ENCODE measurements around the gene ZNF296. TPM values are rescaled to one million over a fixed set of nuclear protein-coding genes. Genes with fewer than 3 reads are reported as not detected.
A peak's percentile ranks its signal among the peaks of the same experiment; 100 is the strongest.

The ZNF296 gene
- total and polyA plus RNA-seq, 2 of the 13 experiments (the other 11 are each of a cell fraction or from before 2014, with no cell fraction given): 0.26 to 0.62 TPM

- TF ChIP-seq ZNF556 (CRISPR knock-in tag; IDR thresholded peaks at IDR 0.05; ENCODE audit: borderline replicate concordance): peak; percentile 66; the same call in 1 of the 2 replicates
- TF ChIP-seq SSRP1 (CRISPR knock-in tag; IDR thresholded peaks at IDR 0.05): peak; percentile 81; the same call in 1 of the 2 replicates
- no peak for TF ChIP-seq RFX1 (IDR thresholded peaks at IDR 0.05)
- peak; percentile 87; the same call in 1 of the 2 replicates for TF ChIP-seq SOX5 (CRISPR knock-in tag; IDR thresholded peaks at IDR 0.05; ENCODE audit: borderline replicate concordance)
- TF ChIP-seq, protein P1, sequence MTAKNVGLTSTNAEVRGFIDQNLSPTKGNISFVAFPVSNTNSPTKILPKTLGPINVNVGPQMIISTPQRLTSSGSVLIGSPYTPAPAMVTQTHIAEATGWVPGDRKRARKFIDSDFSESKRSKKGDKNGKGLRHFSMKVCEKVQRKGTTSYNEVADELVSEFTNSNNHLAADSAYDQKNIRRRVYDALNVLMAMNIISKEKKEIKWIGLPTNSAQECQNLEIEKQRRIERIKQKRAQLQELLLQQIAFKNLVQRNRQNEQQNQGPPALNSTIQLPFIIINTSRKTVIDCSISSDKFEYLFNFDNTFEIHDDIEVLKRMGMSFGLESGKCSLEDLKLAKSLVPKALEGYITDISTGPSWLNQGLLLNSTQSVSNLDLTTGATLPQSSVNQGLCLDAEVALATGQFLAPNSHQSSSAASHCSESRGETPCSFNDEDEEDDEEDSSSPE (CRISPR knock-in tag; IDR thresholded peaks at IDR 0.05): peak; percentile 69
- peak; percentile 30; the same call in 1 of the 2 replicates for TF ChIP-seq NFIC (IDR thresholded peaks at IDR 0.05; ENCODE audit: low read length)
- peak; percentile 48; the same call in 1 of the 2 replicates for TF ChIP-seq POGK (CRISPR knock-in tag; conservative IDR thresholded peaks at IDR 0.05)
- TF ChIP-seq ZMAT3 (CRISPR knock-in tag; conservative IDR thresholded peaks at IDR 0.05): 0 out of 2 replicates have a peak, but pooled peaks have one; percentile 48
- TF ChIP-seq, protein P2, sequence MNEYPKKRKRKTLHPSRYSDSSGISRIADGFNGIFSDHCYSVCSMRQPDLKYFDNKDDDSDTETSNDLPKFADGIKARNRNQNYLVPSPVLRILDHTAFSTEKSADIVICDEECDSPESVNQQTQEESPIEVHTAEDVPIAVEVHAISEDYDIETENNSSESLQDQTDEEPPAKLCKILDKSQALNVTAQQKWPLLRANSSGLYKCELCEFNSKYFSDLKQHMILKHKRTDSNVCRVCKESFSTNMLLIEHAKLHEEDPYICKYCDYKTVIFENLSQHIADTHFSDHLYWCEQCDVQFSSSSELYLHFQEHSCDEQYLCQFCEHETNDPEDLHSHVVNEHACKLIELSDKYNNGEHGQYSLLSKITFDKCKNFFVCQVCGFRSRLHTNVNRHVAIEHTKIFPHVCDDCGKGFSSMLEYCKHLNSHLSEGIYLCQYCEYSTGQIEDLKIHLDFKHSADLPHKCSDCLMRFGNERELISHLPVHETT (CRISPR knock-in tag; conservative IDR thresholded peaks at IDR 0.05): peak; percentile 63; the same call in 1 of the 2 replicates
- 0 out of 2 replicates have a peak, but pooled peaks have one; percentile 58 for TF ChIP-seq ZNF274 (CRISPR knock-in tag; IDR thresholded peaks at IDR 0.05)
- no peak for TF ChIP-seq HMGA1 (CRISPR knock-in tag; conservative IDR thresholded peaks at IDR 0.05)
- TF ChIP-seq TEAD3 (CRISPR knock-in tag; optimal IDR thresholded peaks at IDR 0.05; ENCODE audit: borderline replicate concordance): peak; percentile 79
- peak; percentile 67 for TF ChIP-seq POLR2G (IDR thresholded peaks at IDR 0.05; ENCODE audit: low read depth, low read length)
- TF ChIP-seq ZNF557 (CRISPR knock-in tag; IDR thresholded peaks at IDR 0.05): 0 out of 2 replicates have a peak, but pooled peaks have one; percentile 42
- no peak for TF ChIP-seq SMC3 (IDR thresholded peaks at IDR 0.05; ENCODE audit: low read length)
- peak; percentile 98 for TF ChIP-seq SAP130 (CRISPR knock-in tag; IDR thresholded peaks at IDR 0.05; ENCODE audit: low read depth)
- peak; percentile 85 for TF ChIP-seq MYC (CRISPR knock-in tag; IDR thresholded peaks at IDR 0.05; ENCODE audit: borderline replicate concordance)
- TF ChIP-seq, protein P3, sequence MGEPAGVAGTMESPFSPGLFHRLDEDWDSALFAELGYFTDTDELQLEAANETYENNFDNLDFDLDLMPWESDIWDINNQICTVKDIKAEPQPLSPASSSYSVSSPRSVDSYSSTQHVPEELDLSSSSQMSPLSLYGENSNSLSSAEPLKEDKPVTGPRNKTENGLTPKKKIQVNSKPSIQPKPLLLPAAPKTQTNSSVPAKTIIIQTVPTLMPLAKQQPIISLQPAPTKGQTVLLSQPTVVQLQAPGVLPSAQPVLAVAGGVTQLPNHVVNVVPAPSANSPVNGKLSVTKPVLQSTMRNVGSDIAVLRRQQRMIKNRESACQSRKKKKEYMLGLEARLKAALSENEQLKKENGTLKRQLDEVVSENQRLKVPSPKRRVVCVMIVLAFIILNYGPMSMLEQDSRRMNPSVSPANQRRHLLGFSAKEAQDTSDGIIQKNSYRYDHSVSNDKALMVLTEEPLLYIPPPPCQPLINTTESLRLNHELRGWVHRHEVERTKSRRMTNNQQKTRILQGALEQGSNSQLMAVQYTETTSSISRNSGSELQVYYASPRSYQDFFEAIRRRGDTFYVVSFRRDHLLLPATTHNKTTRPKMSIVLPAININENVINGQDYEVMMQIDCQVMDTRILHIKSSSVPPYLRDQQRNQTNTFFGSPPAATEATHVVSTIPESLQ (CRISPR knock-in tag; conservative IDR thresholded peaks at IDR 0.05): peak; percentile 89; the same call in 1 of the 2 replicates
- TF ChIP-seq, protein P4, sequence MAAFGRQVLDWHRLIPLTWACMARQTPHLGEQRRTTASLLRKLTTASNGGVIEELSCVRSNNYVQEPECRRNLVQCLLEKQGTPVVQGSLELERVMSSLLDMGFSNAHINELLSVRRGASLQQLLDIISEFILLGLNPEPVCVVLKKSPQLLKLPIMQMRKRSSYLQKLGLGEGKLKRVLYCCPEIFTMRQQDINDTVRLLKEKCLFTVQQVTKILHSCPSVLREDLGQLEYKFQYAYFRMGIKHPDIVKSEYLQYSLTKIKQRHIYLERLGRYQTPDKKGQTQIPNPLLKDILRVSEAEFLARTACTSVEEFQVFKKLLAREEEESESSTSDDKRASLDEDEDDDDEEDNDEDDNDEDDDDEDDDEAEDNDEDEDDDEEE (CRISPR knock-in tag; IDR thresholded peaks at IDR 0.05): no peak
- no peak for TF ChIP-seq ZNF24 (IDR thresholded peaks at IDR 0.05)
- 0 out of 2 replicates have a peak, but pooled peaks have one; percentile 44 for TF ChIP-seq HOXD1 (CRISPR knock-in tag; IDR thresholded peaks at IDR 0.05)
- TF ChIP-seq SP1 (IDR thresholded peaks at IDR 0.05): no peak
- 0 out of 2 replicates have a peak, but pooled peaks have one; percentile 17 for TF ChIP-seq SP1 (CRISPR knock-in tag; IDR thresholded peaks at IDR 0.05)
Measured at GRCh38 chr19:45045671-45046353, 30.5 kb downstream of the ZNF296 start (continued).
